Retina (tissue), 1 donor: ENCODE results near the gene KIF4A.
"Not testable (repeated sequence)": the region's sequence is repeated elsewhere in the genome, so short reads cannot be mapped to it uniquely, and the experiment has no call there.

ENCODE experiments used
- DNase-seq: peaks from one replicate; pipeline ENCODE4 v3.0.0-alpha.2; 2016

The KIF4A gene

DNA sequence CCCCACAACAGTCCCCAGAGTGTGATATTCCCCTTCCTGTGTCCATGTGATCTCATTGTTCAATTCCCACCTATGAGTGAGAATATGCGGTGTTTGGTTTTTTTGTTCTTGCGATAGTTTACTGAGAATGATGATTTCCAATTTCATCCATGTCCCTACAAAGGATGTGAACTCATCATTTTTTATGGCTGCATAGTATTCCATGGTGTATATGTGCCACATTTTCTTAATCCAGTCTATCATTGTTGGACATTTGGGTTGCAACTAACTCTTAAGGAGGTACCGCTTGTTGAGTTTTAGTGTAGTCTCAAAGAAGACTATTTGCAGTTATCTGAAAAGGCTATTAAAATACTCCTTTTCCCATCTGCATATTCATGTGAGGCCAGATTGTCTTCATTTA lies 110.3 kb downstream of the KIF4A start:
- DNase-seq = not testable (repeated sequence)

DNA sequence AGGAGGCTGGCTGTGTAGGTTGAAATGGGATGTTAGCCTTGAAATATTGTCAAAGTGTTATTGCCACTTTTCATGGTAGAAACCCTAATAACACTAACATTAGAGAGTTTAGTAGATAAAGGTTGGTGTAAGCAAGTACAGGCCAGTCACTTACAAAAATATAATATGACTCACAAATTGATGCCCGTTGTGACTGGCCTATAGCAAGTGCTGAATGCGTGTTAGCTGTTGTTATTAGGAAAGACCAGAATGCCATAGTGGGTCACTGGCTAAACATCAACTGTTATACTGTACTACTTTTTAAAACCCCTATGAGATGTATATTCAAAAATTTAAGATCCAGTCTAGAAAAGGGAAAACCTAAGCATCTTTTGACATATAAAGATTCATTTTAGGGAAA lies 112.8 kb downstream of the KIF4A start:
- no peak for DNase-seq

DNA sequence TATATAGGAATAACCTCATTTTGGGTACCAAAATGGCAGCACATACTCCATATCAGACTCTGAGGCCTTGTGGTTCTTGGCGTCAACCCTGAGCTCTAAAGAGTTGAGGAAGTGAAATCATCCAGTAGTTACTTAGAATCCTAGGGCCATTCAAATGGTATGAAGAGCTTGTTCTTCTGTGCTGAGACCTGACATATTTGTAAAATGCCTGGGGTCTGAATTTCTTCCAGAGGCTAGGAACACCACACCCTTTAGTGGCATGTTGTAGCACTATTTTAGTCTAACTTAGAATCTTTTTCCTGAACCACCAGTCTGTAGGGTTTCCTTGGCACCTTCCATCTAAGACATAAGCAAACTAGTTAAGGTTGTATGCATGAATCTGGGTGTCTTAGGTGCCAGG lies 115.1 kb downstream of the KIF4A start:
- DNase-seq = no peak

DNA sequence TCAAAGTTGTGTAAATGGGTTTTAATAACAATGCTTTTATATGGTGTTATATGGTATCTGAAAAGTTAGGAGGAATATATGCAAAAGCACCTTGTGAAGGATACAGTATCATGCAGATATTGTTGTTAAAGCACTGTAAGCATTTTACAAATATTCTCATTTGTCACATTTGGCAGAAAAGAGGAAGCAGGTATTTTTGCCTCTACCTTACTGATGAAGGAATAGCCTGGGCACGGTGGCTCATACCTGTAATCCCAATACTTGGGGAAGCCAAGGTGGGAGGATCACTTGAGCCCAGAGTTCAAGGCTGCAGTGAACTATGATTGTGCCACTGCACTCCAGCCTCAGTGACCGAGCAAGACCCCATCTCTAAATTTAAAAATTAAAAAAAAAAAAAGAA lies 121.0 kb downstream of the KIF4A start:
- no peak for DNase-seq

- DNase-seq = no peak
These were observed 121.6 kb downstream of the KIF4A start for GRCh38 chrX:70411475-70411874.

DNA sequence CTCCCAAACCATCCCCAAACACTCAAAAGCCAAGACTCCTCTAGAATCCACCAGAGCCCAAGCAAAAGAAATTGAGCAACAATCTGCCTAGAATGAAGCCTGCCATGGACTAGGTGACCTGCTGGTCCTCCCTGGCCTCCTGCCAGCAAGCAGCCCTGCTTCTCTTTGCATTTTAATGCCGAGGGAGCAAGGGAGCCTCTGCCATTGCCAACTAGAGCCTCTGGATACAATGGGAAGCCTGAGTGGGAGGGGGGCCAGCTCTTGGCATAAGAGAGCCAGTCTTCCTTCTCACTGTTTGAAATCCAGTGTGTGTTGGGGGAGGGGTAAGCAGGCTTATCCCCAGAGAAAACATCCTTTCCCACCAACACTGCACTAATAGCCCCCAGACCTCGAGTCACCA lies 131.7 kb downstream of the KIF4A start:
- peak; percentile 22 for DNase-seq

- DNase-seq = peak; percentile 74
These were observed 133.0 kb downstream of the KIF4A start, which contains the start of gene GDPD2 for GRCh38 chrX:70422851-70423341. Gene GDPD2 (plus strand): TSS chrX:70423314. CDS start chrX:70424985, 1,671 bp downstream.

DNA sequence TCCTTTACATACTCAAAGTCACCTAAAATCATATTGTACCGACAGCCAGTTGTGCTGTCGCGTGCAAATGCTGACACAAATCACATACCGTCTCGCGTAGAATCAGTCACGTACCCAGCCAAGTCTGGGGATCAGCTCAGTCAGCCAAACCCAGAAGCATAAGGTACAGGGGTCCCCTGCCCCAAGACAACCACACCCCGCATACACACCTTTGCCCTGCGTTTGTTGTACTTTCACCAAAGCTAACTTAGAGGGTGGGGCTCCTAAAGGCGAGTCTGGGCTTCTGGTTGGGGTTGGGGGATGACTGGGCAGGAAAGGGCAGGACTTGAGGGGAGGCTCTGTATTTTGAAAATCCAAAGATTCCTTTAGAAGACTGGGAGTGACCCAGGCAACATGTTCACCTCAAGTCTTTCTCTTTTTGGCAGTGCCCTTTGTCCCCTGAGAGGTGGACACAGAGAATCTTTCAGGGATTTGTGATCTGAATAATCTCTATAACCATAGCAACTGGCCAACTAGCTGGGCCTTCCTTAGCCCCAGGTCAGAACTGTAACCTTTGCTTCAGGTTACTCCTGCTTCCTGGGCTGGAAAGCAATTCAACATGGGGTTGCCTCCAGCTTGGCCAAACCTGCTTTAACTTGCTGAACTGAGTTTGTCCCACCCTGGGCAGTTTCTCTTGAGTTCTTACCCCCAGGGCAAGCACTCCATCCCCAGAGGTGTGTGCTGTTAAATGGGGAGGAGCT lies 134.2 kb downstream of the KIF4A start:
- no peak for DNase-seq

- DNase-seq = no peak
These were observed 134.9 kb downstream of the KIF4A start for GRCh38 chrX:70424801-70425200.

DNA sequence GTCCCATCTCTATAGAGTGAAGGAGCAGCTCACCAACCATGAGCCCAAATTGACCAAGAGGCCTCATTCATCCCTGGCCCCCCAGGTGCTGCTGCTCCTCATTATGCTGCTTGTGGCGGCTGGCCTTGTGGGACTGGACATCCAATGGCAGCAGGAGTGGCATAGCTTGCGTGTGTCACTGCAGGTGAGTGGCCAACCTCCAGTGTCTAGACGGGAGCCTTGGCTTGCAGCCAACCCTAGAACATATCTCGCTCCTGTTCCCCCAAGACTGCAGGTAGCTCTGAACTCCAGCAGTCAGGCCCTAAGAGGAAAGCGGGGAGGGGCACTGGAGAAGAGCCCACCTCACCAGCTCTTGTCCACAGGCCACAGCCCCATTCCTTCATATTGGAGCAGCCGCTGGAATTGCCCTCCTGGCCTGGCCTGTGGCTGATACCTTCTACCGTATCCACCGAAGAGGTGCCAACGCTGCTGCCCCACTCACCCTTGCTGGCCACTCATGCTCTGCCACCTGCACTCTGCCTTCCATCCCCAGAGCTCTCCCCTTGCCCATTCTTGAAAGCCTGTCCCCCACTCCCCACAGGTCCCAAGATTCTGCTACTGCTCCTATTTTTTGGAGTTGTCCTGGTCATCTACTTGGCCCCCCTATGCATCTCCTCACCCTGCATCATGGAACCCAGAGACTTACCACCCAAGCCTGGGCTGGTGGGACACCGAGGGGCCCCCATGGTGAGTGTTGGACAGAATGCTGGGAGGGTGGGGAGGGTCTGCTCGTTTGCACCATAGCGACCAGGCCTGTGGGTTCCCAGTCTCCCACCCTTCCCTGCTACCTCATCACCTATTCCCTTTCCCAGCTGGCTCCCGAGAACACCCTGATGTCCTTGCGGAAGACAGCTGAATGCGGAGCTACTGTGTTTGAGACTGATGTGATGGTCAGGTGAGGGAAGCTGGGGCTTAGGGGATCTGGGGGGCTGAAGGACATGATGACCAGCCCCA lies 136.7 kb downstream of the KIF4A start:
- no peak for DNase-seq

- DNase-seq = no peak
These were observed 137.5 kb downstream of the KIF4A start for GRCh38 chrX:70427365-70427764.

DNA sequence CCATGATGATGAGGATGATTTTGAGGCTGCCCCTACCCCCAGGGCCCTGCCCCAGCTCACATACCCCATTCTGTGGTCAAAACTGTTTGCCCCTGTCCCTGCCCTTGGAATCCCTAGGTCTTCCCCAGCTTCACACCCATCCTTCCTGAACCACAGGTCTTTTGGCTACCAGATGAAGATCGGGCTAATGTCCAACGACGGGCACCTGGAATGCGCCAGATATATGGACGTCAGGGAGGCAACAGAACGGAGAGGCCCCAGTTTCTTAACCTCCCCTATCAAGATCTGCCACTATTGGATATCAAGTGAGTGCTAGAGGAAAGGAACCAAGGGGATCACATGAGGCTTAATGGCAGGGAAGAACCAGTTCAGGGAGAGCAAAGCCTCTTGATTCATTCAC lies 139.9 kb downstream of the KIF4A start:
- DNase-seq = no peak

DNA sequence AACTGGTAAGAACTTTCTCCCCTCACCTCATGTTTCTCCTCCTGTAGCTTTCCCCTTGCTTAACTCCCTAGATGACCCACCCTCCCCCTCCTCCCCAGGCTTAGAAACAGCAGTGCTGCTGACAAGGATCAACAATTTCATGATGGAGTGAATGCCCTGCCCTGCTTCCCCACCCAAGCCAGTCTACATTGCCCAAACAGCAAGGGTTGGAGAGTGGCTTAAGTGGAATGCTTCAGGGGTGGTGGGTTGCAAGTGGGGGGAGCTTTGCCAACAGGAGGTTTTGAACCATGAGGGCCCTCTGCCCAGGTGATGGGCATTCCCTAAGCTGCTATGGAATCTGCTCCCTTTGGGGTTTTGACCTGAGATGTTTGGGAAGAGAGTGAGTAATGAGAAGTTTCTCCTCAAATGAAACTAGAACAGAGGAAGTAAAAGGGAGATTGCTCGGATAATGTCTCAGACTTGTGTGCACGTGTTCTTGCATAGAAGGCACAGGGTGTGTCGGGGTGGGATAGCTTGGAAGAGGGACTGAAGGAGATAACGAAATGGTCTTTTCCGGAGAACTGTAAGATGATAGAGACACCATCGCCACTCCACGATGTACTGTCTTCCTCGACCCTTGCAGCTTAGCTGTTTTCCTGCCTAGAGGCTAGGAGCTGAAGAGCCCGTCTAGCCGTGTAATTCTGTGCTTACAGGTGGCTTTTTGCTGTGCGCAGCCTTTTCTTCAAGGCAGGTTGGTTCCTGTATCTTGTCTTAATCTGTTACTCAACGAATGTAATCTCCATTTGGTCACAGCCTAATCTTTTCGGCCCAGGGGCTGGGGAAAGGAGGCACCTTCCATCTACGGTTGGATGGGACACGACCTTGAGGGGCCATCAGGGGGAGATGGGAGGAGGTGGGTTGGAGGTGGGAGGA lies 143.3 kb downstream of the KIF4A start:
- DNase-seq = no peak

DNA sequence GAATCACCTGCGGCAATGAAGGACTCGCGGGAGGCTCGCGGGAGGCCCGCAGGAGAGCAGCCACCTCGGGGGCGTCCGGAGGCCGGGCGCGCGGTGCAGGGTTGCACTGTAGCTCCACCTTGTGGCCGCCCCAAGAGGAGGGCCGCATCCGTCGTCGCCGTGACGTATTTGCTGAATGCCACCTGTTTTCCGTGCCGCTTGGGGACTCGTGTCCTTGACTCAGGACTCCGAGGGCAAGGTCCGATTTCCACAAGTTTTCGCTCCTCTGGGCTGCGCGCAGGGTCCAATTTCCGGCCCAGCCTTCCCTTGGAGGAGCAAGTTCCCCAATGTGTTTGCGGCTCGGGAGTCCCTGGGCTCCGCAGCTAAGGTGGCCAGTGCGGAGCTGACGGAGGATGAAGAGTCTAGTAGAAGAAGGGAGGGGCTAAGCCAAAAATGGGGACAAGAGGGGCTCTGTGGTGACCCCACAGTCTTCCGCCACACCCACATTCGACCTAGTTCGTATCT lies 144.0 kb downstream of the KIF4A start:
- peak; percentile 86 for DNase-seq

DNA sequence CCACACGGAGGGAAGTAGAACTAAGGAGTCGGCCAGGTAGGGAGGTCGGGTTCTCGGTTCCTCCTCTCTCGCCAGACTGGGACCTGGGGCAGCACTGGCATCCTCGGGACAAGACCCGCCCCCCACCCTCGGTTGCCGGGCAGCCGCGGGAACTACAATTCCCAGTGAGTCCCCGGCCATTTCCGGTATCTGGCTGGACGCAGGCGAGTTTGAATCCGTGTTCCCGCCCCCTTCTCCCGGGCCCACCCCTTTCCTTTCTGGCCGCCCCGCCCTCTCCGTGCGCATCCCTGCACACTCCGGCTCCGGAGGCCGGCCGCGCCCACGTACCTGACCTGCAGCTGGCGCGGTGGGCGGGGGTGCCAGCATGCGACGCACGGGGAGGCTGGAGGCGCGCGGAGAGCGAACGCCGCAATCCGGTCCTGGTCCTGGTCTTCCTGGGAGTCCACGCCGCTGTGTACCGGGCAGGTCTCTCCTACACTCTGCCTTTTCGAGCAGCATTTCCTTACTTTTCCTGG lies 144.5 kb downstream of the KIF4A start:
- DNase-seq = peak; percentile 83

DNA sequence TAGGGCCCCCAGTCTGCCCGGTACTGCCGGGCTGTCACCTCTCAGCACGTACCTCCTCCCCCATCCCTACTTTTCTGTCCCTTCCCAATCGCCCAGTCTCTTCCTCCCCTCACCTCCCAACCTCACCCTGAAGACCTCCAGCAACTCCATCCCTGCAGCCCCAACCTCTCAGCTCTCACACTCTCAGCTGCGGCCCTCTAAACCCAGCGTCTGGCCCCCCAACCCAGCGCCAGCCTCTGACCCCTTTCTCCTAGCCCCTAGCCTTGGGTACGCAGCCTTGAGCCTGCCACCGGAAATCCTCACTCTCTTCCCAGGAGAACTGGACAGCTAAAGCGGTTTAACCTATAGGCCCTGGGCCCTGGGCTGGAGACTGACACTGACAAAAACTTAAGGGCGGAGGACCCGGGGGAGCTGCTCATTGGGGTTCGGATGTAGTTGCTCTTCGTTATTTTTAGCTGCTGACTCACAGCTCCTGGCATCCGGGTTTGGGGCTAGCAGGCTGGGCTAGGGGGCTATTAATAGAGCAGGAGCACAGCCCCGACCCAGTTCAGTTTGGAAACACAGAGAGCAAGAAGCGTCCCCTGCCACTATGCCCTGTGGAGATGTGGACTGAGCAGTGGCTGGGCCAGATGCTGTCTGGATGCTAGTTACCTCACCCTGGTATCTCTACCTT lies 145.1 kb downstream of the KIF4A start:
- no peak for DNase-seq

GRCh38 chrX:70436343-70436742 lies 146.4 kb downstream of the KIF4A start:
- DNase-seq = peak; percentile 57

GRCh38 chrX:70437011-70437410 lies 147.1 kb downstream of the KIF4A start:
- DNase-seq = no peak

- no peak for DNase-seq
These were observed 148.2 kb downstream of the KIF4A start for GRCh38 chrX:70437921-70438665.

- no peak for DNase-seq
These were observed 149.1 kb downstream of the KIF4A start for GRCh38 chrX:70439016-70439415.

DNA sequence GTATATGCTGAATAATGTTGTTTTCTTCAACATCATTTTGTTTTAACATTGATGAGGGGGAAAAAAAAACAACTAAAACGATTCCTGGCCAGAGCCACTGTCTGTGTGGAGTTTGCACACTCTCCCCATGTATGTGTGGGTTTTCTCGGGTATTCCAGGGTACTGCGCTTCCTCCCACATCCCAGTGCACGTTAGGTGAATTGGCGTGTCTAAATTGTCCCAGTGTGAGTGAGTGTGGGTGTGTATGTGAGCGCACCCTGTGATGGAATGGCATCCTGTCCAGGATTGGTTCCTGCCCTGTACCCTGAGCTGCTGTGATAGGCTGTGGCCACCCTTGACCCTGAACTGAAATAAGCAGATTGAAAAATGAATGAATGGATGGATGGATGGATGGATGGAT lies 152.3 kb downstream of the KIF4A start:
- no peak for DNase-seq
